NCI-H1694 (cell line): Measurements from ENCODE around the gene ADAM15.

Source experiments
- DNase-seq: peaks from one replicate; lab custom pipeline; 2025; lab: John Stamatoyannopoulos, UW

Gene ADAM15

DNA sequence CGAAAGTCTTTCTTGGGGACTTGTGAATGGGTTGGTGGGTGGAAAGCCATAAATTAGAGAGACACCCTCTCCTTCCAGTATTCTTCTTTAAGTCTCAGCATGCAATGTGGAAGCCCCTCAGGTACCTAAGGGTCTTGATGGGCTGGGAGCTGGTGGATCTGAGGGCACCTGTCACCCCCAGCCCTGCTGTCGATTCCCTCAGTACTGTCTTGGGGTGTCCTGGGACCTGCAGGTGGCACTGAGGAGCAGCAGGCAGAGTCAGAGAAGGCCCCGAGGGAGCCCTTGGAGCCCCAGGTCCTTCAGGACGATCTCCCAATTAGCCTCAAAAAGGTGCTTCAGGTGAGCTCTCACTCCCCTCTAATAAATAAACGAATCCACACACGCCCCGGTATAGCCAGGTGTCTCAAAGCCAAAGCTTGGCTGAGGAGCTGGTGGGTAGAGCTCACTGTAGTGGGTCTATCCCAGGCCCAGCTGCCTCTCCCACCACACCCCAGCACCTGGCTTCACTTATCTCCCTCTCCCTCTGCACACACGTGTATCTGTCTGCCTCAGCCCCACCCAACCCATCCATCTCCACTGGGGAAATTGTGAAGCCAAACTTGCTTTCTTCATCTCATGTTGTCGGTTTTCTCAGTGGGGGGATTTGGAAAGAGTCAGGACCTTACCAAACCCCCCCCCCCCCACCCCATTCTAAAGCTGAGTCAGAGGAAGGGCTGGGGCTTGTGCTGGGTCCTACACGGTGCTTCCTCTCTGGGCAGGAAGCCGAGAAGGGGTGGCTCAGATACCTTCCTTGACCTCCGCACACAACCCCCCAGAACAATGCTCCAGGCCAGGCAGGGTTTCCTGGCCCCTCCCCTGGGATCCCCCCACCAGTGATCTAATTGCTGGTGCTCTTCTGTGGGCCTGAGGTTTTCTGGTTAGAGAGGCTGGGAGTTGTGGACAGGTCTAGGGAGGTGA lies 1.6 kb downstream of the ADAM15 start:
- no peak for DNase-seq

GRCh38 chr1:155053531-155054105 lies 2.5 kb downstream of the ADAM15 start:
- DNase-seq = no peak

GRCh38 chr1:155057104-155057503 lies 6.0 kb downstream of the ADAM15 start:
- DNase-seq = no peak

DNA sequence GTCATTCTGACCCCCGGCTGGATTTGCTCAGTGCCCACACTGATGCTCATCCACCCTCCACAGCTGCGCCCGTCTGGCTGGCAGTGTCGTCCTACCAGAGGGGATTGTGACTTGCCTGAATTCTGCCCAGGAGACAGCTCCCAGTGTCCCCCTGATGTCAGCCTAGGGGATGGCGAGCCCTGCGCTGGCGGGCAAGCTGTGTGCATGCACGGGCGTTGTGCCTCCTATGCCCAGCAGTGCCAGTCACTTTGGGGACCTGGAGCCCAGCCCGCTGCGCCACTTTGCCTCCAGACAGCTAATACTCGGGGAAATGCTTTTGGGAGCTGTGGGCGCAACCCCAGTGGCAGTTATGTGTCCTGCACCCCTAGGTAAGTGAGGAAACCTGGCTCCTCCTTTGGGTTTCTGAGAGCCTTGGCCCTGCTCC lies 6.7 kb downstream of the ADAM15 start:
- DNase-seq = no peak

- no peak for DNase-seq
Observed at GRCh38 chr1:155060736-155061135, 9.6 kb downstream of the ADAM15 start.

- DNase-seq = peak; percentile 99
Observed at GRCh38 chr1:155061381-155062150, 10.4 kb downstream of the ADAM15 start.

DNA sequence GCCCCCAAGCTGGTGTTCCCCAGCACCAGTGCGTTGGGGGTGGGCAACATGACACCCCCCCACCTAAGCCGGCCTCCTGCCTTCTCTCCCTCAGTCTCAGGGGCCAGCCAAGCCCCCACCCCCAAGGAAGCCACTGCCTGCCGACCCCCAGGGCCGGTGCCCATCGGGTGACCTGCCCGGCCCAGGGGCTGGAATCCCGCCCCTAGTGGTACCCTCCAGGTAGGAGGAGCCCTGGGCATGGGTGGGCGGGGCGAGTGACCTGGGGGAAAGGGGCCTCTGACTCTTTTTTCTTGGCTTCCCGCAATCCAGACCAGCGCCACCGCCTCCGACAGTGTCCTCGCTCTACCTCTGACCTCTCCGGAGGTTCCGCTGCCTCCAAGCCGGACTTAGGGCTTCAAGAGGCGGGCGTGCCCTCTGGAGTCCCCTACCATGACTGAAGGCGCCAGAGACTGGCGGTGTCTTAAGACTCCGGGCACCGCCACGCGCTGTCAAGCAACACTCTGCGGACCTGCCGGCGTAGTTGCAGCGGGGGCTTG lies 11.1 kb downstream of the ADAM15 start:
- peak; percentile 28 for DNase-seq

DNA sequence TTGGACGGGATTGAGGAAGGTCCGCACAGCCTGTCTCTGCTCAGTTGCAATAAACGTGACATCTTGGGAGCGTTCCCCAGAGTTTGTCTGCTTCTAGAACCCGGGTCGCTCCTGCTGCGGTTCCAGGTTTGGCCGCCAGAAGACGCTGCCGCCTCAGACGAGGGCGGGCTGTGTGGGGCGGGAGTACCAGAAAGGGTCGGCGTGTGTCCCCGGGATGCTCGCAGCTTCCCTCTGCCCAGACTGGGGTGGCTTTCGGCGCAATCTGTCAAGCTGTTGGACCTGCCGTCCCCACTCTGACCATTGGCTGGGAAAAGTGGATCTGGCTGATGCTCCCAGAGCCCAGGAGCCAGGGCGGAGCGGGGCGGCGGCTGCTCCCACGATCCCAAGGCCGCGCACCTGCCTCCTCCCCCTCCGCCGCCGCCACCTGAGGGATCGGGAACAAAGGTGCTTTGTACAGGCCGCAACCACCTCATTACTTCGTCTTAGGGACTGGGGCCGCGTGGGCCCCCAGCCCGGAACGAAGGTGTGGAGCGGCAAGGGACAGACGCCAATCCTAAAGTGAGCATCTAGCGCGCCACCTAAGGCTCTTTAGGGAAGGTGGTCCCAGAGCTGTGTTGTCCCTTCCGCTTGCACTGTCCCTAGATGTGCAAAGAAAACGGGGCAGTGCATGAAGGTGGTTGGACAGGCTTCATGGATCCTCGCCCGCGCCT lies 11.7 kb downstream of the ADAM15 start:
- peak; percentile 85 for DNase-seq

- peak; percentile 87 for DNase-seq
Observed at GRCh38 chr1:155063550-155064110, 12.5 kb downstream of the ADAM15 start, which contains the start of gene EFNA4. Gene EFNA4 (plus strand): TSS chr1:155063740. CDS start chr1:155063824, 84 bp downstream.

GRCh38 chr1:155064111-155064831 lies 13.2 kb downstream of the ADAM15 start:
- peak; percentile 20 for DNase-seq

DNA sequence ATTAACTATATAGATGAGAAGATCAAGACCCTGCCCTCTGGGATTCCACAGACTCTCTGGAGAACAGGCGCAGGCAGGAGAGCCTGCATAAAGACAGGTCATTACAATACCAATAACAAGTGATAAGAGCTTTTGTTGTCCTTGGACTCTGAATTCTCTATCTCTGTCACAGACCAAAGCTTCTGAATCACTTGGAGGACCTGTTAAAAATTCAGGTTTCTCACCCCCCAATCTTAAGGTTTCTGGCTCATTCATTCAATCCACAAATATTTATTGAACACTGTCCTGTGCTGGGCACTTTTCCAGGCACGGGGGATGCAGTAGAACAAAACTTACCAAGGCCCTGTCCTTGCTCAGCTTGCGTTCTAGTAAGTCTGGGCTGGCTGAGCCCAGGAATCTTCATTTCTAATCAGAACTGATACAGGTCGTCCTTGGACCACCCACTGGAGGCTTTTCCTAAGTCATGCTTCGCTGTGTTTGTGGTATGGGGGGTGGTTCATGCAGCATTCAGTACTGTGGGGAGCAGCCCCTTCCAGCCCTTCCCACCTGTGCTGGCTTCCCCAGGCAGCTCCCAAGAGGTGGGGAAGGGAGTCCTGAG lies 13.8 kb downstream of the ADAM15 start:
- DNase-seq = no peak

- DNase-seq = no peak
Observed at GRCh38 chr1:155066777-155067176, 15.7 kb downstream of the ADAM15 start.

- DNase-seq = no peak
Observed at GRCh38 chr1:155068599-155068998, 17.5 kb downstream of the ADAM15 start.

- peak; percentile 55 for DNase-seq
Observed at GRCh38 chr1:155069551-155070157, 18.5 kb downstream of the ADAM15 start.

DNA sequence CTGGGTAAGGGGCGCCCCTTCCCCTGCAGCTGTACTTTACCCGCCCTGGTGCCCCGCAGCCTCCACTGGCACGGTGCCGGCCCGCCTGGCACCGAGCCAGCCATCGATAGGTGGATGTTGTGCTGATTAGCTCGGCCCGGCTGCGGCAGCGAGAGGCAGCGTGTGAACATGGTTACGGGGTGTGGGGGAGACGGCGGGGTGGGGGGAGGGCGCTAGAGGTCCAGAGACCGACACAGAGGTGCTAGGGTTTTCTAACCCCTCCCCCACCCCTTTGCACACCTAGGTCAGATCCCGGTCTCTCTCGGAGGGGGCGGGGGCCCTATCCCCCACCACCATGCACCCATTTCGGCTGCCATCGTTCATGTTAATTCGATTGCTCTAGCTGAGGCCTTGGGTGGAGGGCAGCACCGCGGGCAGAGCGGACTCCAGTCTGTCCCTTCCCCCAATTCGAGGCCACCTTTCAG lies 19.1 kb downstream of the ADAM15 start:
- no peak for DNase-seq

- DNase-seq = no peak
Observed at GRCh38 chr1:155070721-155071569, 19.8 kb downstream of the ADAM15 start.

GRCh38 chr1:155071701-155072100 lies 20.6 kb downstream of the ADAM15 start:
- DNase-seq = no peak

DNA sequence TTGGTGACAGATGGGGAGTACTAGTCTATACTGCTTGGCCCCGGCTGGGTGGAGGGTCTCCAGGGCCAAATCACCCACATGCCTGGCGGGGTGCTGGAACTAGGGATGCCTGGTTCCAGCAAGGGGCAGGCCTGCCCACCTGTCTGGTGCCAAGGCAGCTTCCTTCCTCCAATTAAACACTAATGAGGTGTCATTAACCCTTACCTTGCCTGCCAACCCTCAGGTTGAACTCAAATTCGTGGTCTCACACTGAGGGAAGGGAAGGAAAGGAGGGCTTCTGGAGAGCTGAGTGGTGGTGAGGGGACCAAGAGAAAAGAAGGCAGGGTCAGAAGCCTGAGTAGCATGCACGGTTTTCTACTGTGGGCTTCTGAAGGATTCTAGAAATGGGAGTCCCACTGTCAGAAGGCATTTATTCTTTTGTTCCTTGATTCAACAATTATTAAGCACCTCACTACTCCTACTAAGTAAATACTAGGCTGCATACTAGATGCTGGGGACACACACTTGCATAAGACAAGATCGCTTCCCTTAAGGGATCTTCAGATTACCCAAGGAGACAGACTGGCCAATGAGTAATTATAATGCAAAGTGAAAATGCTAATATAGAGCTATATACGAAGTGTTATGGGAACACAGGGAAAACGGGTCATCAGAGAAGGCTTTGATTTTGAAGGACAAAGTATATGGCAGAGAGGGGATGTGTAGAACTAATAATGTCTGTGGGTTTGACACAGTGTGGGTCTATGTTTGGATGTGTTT lies 21.6 kb downstream of the ADAM15 start:
- no peak for DNase-seq
